HepG2 (cell line): Measurements from ENCODE around the gene BCAS4. TPM values are rescaled to one million over a fixed set of nuclear protein-coding genes. Genes with fewer than 3 reads are reported as not detected.

Source experiments
- ATAC-seq: fragments of 200-7000 bp; cut with Tn5 transposase; 3 replicates; pipeline ENCODE4 v1.9.1; 2020; ENCODE audit warnings: mild to moderate bottlenecking, moderate library complexity
- BruUV-seq: library from RNA; stranded (reverse); fragments of 400-500 nt; replicated peaks from 2 replicates; lab custom pipeline; 2021; lab: Mats Ljungman, UMichigan
- CTCF ChIA-PET: fragments of 300-600 bp; formaldehyde crosslinking; extraction: SDS; loops from one replicate; lab custom pipeline; 2021; ENCODE audit warnings: low total read pairs, inconsistent platforms, low intra/inter-chr PET ratio; lab: Yijun Ruan, JAX
- POLR2A ChIA-PET: fragments of 350-600 bp; sonication (Branson Sonifier 250); formaldehyde crosslinking; loops from one replicate; lab custom pipeline; 2020; ENCODE audit warnings: antibody characterized with exemption, inconsistent platforms; lab: Yijun Ruan, JAX
- DNase-seq: peaks from one replicate; pipeline ENCODE4 v3.0.0-alpha.2; 2015; ENCODE audit warnings: low spot score
- FAIRE-seq: peaks from 3 replicates; lab custom pipeline; 2011; peaks lifted over from hg19 to GRCh38; lab: Jason Lieb, UNC
- H2AFZ ChIP-seq: one replicate; pipeline ENCODE4 v1.6.1; 2011; ENCODE audit warnings: low read length, inconsistent platforms
- H3K27ac ChIP-seq: fragments of 300-600 bp; 3 replicates; pipeline ENCODE4 v1.8.0; 2011; ENCODE audit warnings: mixed run types, mild to moderate bottlenecking, mixed read lengths, low read length, inconsistent platforms; ENCODE audit not compliant: insufficient read depth; ENCODE audit errors: extremely low read length
- H3K27me3 ChIP-seq, 2 experiments: fragments of 200-600 bp in 1 of 2; 2 replicates in 1 of 2; 3 replicates in 1 of 2; pipeline versions ENCODE4 v1.6.0 to v1.8.0; 2011; ENCODE audit warnings: low read length in 2 of 2, mild to moderate bottlenecking in 2 of 2, moderate library complexity in 2 of 2, inconsistent platforms in 1 of 2; ENCODE audit not compliant: insufficient read depth in 2 of 2, control insufficient read depth in 1 of 2
- H3K36me3 ChIP-seq, 2 experiments: fragments of 200-600 bp in 1 of 2; replicated peaks in 1 of 2; 2 replicates in 1 of 2; 3 replicates in 1 of 2; pipeline versions ENCODE4 v1.5.1 to v1.8.0; 2011; ENCODE audit warnings: low read length in 2 of 2, inconsistent platforms in 1 of 2; ENCODE audit not compliant: insufficient read depth in 2 of 2, control insufficient read depth in 1 of 2
- H3K4me1 ChIP-seq: 2 replicates; pipeline ENCODE4 v1.5.1; 2012; ENCODE audit warnings: low read length, inconsistent platforms; ENCODE audit not compliant: insufficient read depth
- H3K4me2 ChIP-seq: 2 replicates; pipeline ENCODE4 v1.6.0; 2011; ENCODE audit warnings: low read depth, low read length, inconsistent platforms
- H3K4me3 ChIP-seq, 3 experiments: fragments of 200-600 bp in 1 of 3; sonication (generic), shearing (Covaris generic) in 1 of 3; replicated peaks in 1 of 3; 2 replicates each; pipeline ENCODE4 v1.5.1; 2011 to 2016; ENCODE audit warnings: low read length in 3 of 3, inconsistent platforms in 2 of 3, low read depth in 2 of 3, mild to moderate bottlenecking in 2 of 3, control low read depth in 1 of 3, mixed read lengths in 1 of 3; ENCODE audit not compliant: insufficient read depth in 1 of 3
- H3K79me2 ChIP-seq: one replicate; pipeline ENCODE4 v1.6.1; 2011; ENCODE audit warnings: low read length, inconsistent platforms; ENCODE audit not compliant: insufficient read depth
- H3K9ac ChIP-seq: 2 replicates; pipeline ENCODE4 v1.6.0; 2011; ENCODE audit warnings: mild to moderate bottlenecking, low read depth, low read length, inconsistent platforms; ENCODE audit not compliant: insufficient read depth
- H3K9me3 ChIP-seq: 2 replicates; pipeline ENCODE4 v1.5.1; 2012; ENCODE audit warnings: mild to moderate bottlenecking, low read length
- H4K20me1 ChIP-seq: 2 replicates; pipeline ENCODE4 v1.6.0; 2011; ENCODE audit warnings: inconsistent platforms, mild to moderate bottlenecking, low read length, moderate library complexity; ENCODE audit not compliant: insufficient read depth
- CREBL2 ChIP-seq: sonication (generic); formaldehyde crosslinking; IDR thresholded peaks from 2 replicates; pipeline ENCODE4 v1.8.1; 2023; ENCODE audit warnings: missing genetic modification reagents, mild to moderate bottlenecking, borderline replicate concordance
- DNMT1 ChIP-seq: sonication (generic); formaldehyde crosslinking; IDR thresholded peaks from 2 replicates; pipeline ENCODE4 v1.5.1; 2020; ENCODE audit warnings: mild to moderate bottlenecking, missing genetic modification reagents
- E2F2 ChIP-seq: sonication (generic); formaldehyde crosslinking; IDR thresholded peaks from 2 replicates; pipeline ENCODE4 v1.4.0; 2020; ENCODE audit warnings: missing genetic modification reagents, borderline replicate concordance
- LCORL ChIP-seq, 2 experiments: fragments of 450-650 bp in 1 of 2; sonication (generic) in 1 of 2; formaldehyde crosslinking in 1 of 2; IDR thresholded peaks; 2 replicates each; pipeline versions ENCODE4 v1.5.0 to v1.6.1; 2017 to 2020; ENCODE audit warnings: antibody characterized with exemption in 1 of 2, missing genetic modification reagents in 1 of 2
- MTA1 ChIP-seq: sonication (generic); formaldehyde crosslinking; IDR thresholded peaks from 2 replicates; pipeline ENCODE4 v1.4.0; 2020; ENCODE audit warnings: missing genetic modification reagents, mild to moderate bottlenecking, borderline replicate concordance
- MZF1 ChIP-seq: sonication (generic); formaldehyde crosslinking; IDR thresholded peaks from 2 replicates; pipeline ENCODE4 v1.8.1; 2023; ENCODE audit warnings: mild to moderate bottlenecking, missing genetic modification reagents, borderline replicate concordance
- SALL1 ChIP-seq: sonication (generic); formaldehyde crosslinking; IDR thresholded peaks from 2 replicates; pipeline ENCODE4 v1.8.0; 2022; ENCODE audit warnings: mild to moderate bottlenecking, missing genetic modification reagents
- SOX6 ChIP-seq, 2 experiments: fragments of 450-650 bp in 1 of 2; sonication (generic) in 1 of 2; formaldehyde crosslinking in 1 of 2; IDR thresholded peaks; 2 replicates each; pipeline versions ENCODE4 v1.4.0 to v1.6.1; 2017 to 2020; ENCODE audit warnings: antibody characterized with exemption in 1 of 2, mild to moderate bottlenecking in 1 of 2, missing genetic modification reagents in 1 of 2
- STAG1 ChIP-seq: sonication (generic); formaldehyde crosslinking; IDR thresholded peaks from 2 replicates; pipeline ENCODE4 v1.4.0; 2020; ENCODE audit warnings: missing genetic modification reagents
- ZNF326 ChIP-seq: sonication (generic); formaldehyde crosslinking; IDR thresholded peaks from 2 replicates; pipeline ENCODE4 v1.4.0; 2020; ENCODE audit warnings: missing genetic modification reagents, borderline replicate concordance
- ZNF441 ChIP-seq: sonication (generic); formaldehyde crosslinking; IDR thresholded peaks from 2 replicates; pipeline ENCODE4 v1.7.0; 2021; ENCODE audit warnings: missing genetic modification reagents, borderline replicate concordance
- ZSCAN31 ChIP-seq: sonication (generic); formaldehyde crosslinking; IDR thresholded peaks from 2 replicates; pipeline ENCODE4 v1.5.0; 2020; ENCODE audit warnings: low read depth, mild to moderate bottlenecking, missing genetic modification reagents
- ZUFSP ChIP-seq: sonication (generic); formaldehyde crosslinking; IDR thresholded peaks from 2 replicates; pipeline ENCODE4 v1.9.0; 2021; ENCODE audit warnings: missing genetic modification reagents, mild to moderate bottlenecking, borderline replicate concordance
- WGBS: methylation state at CpG from one replicate; pipeline ENCODE4 v1.1.6; 2017; ENCODE audit warnings: low lambda C conversion rate; 5-methylcytosine and 5-hydroxymethylcytosine counted together
- in situ Hi-C: cut with HindIII; loops from 2 replicates; pipeline ENCODE4 v1.10.0; 2017; ENCODE audit warnings: low pct_unique_long_range_greater_than_20kb; ENCODE audit not compliant: extremely low pct_ligation_motif_present
- intact Hi-C: fragments of 100-400 bp; cut with micrococcal nuclease; formaldehyde crosslinking; loops from one replicate; pipeline ENCODE4 v1.10.0; 2022; ENCODE audit not compliant: unreplicated experiment
- polyA plus RNA-seq, 8 experiments: library from polyadenylated mRNA; depleted of rRNA in 3 of 8; stranded (reverse) in 7 of 8; unstranded in 1 of 8; fragments of >200 nt; fragmentation: Illumina TruSeq in 4 of 8; extraction: Trizol in 4 of 8; gene quantifications; 2 replicates each; pipeline versions ENCODE4 v1.2.1 to v1.2.3, GENCODE V29; 2011 to 2016; ENCODE audit warnings: low read depth in 4 of 8, missing spikeins in 1 of 8, mixed read lengths in 1 of 8; ENCODE audit not compliant: insufficient read depth in 1 of 8
- total RNA-seq, 5 experiments: library from RNA; depleted of rRNA; stranded (reverse); fragments of >200 nt; fragmentation: Illumina TruSeq; extraction: Trizol; gene quantifications; 2 replicates each; pipeline ENCODE4 v1.2.3, GENCODE V29; 2016; ENCODE audit warnings: low read depth in 1 of 5
- TF ChIP-seq, protein P1 (sequence below): sonication (generic); formaldehyde crosslinking; IDR thresholded peaks from 2 replicates; pipeline ENCODE4 v1.5.0; 2020; ENCODE audit warnings: mild to moderate bottlenecking, missing genetic modification reagents, moderate library complexity
- TF ChIP-seq, protein P2 (sequence below): IDR thresholded peaks from 2 replicates; pipeline ENCODE4 v1.6.1; 2016; ENCODE audit warnings: low read depth

The BCAS4 gene
- total and polyA plus RNA-seq, 2 of the 13 experiments (the other 11 are each of a cell fraction or from before 2014, with no cell fraction given) = 7.2 to 8.0 TPM

DNA sequence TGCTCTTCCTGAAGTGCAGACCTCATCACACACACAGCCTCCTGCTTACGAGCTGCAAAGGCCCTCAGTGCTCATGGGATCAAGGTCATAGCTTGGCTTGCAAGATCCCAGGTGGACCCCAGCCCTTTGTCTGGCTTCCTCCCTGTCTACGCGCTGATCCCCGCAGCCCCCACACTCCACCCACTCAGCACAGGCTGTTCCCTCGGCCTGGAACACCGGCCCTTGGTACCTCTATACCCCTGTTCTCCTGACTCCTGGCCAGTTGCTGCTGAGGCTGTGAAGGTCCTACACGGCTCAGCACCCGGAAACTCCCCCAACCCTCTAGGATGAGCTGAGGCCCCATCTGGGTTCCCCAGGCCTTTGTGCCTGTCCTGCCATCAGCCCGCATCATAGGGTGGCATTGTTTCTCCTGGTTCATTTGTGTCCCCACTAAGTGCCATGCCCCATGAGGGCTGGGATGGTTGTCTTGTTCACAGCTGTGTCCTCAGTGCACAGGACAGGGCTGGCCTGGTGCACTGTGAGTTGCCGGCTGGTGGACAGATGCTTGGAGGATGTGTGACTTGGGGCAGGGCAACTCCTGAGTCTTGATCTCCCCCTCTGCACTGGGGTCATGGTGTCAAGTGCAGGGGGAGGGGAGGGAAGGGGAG is 79.4 kb downstream of the BCAS4 start:
- intact Hi-C loops = no loop called here
- CTCF ChIA-PET = no interaction called here
- in situ Hi-C loops = no loop called here
- no peaks in the 10 kb centered on the region for H3K79me2 ChIP-seq
- H2AFZ ChIP-seq = no peak overlapping the region
- FAIRE-seq = no peak
- H3K27ac ChIP-seq = no peak overlapping the region
- peaks cover 45% of the 10 kb centered on the region for H3K4me1 ChIP-seq
- whole genome bisulfite sequencing = 61% methylated on average over 10 of the region's 10 CpGs
- peak; percentile 39 for ATAC-seq
- H3K4me3 ChIP-seq = peak overlapping the region in 1 of 3 experiments; percentile 26; a peak in 1 of 6 replicates
- no peaks in the 10 kb centered on the region for H4K20me1 ChIP-seq
- no peaks in the 10 kb centered on the region for H3K9me3 ChIP-seq
- DNase-seq = no peak
- peak overlapping the region; percentile 65 for H3K4me2 ChIP-seq
- POLR2A ChIA-PET = no interaction called here
- H3K27me3 ChIP-seq = no peaks in the 10 kb centered on the region
- H3K9ac ChIP-seq = no peak overlapping the region
- no peaks in the 10 kb centered on the region for H3K36me3 ChIP-seq
- no TSS peak for BruUV-seq
- 0 out of 2 replicates have a peak, but pooled peaks have one; percentile 28 for TF ChIP-seq MTA1 (CRISPR knock-in tag)
- no peak for TF ChIP-seq ZNF441 (CRISPR knock-in tag)
- peak; percentile 50; the same call in 1 of the 2 replicates for TF ChIP-seq SALL1 (CRISPR knock-in tag)
- TF ChIP-seq STAG1 (CRISPR knock-in tag) = no peak
- TF ChIP-seq CREBL2 = no peak
- no peak for TF ChIP-seq MZF1
- no peak for TF ChIP-seq E2F2
- TF ChIP-seq LCORL (IDR thresholded peaks at IDR 0.05) = no peak
- TF ChIP-seq LCORL (CRISPR knock-in tag; IDR thresholded peaks at IDR 0.05) = no peak
- TF ChIP-seq ZUFSP = no peak
- no peak for TF ChIP-seq SOX6 (IDR thresholded peaks at IDR 0.05)
- TF ChIP-seq SOX6 (CRISPR knock-in tag; IDR thresholded peaks at IDR 0.05) = 0 out of 2 replicates have a peak, but pooled peaks have one; percentile 21
- 0 out of 2 replicates have a peak, but pooled peaks have one; percentile 17 for TF ChIP-seq DNMT1 (CRISPR knock-in tag)
- TF ChIP-seq ZSCAN31 (CRISPR knock-in tag) = no peak
- 0 out of 2 replicates have a peak, but pooled peaks have one; percentile 29 for TF ChIP-seq ZNF326
- TF ChIP-seq, protein P1, sequence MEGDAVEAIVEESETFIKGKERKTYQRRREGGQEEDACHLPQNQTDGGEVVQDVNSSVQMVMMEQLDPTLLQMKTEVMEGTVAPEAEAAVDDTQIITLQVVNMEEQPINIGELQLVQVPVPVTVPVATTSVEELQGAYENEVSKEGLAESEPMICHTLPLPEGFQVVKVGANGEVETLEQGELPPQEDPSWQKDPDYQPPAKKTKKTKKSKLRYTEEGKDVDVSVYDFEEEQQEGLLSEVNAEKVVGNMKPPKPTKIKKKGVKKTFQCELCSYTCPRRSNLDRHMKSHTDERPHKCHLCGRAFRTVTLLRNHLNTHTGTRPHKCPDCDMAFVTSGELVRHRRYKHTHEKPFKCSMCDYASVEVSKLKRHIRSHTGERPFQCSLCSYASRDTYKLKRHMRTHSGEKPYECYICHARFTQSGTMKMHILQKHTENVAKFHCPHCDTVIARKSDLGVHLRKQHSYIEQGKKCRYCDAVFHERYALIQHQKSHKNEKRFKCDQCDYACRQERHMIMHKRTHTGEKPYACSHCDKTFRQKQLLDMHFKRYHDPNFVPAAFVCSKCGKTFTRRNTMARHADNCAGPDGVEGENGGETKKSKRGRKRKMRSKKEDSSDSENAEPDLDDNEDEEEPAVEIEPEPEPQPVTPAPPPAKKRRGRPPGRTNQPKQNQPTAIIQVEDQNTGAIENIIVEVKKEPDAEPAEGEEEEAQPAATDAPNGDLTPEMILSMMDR (CRISPR knock-in tag) = no peak
- TF ChIP-seq, protein P2, sequence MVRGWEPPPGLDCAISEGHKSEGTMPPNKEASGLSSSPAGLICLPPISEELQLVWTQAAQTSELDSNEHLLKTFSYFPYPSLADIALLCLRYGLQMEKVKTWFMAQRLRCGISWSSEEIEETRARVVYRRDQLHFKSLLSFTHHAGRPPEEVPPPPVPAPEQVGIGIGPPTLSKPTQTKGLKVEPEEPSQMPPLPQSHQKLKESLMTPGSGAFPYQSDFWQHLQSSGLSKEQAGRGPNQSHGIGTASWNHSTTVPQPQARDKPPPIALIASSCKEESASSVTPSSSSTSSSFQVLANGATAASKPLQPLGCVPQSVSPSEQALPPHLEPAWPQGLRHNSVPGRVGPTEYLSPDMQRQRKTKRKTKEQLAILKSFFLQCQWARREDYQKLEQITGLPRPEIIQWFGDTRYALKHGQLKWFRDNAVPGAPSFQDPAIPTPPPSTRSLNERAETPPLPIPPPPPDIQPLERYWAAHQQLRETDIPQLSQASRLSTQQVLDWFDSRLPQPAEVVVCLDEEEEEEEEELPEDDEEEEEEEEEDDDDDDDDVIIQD (CRISPR knock-in tag) = no peak
